WERI-Rb-1 (cell line): ENCODE data around the gene PPP3CA.

Source experiments
- DNase-seq: peaks from one replicate; pipeline ENCODE4 v3.0.0-alpha.2; 2020
- H3K27ac ChIP-seq: fragments of 250-450 bp; sonication (Bioruptor Pico); 2 replicates; pipeline ENCODE4 v1.5.1; 2020; ENCODE audit warnings: mild to moderate bottlenecking, moderate library complexity
- H3K27me3 ChIP-seq: fragments of 250-450 bp; sonication (Bioruptor Pico); 2 replicates; pipeline ENCODE4 v1.5.1; 2021; ENCODE audit warnings: mild to moderate bottlenecking, low read depth, moderate library complexity; ENCODE audit not compliant: insufficient read depth, severe bottlenecking
- H3K36me3 ChIP-seq: fragments of 250-450 bp; sonication (Bioruptor Pico); 2 replicates; pipeline ENCODE4 v1.5.1; 2020; ENCODE audit warnings: mild to moderate bottlenecking, moderate library complexity
- H3K4me3 ChIP-seq: 2 replicates; pipeline ENCODE4 v1.5.1; 2011; ENCODE audit warnings: low read depth, mild to moderate bottlenecking, control low read depth, low read length
- H3K9me3 ChIP-seq: fragments of 250-450 bp; sonication (Bioruptor Pico); 2 replicates; pipeline ENCODE4 v1.5.1; 2021; ENCODE audit warnings: mild to moderate bottlenecking, moderate library complexity; ENCODE audit not compliant: severe bottlenecking
- CTCF ChIP-seq: IDR thresholded peaks from 2 replicates; pipeline ENCODE4 v1.5.1; 2011; ENCODE audit warnings: low read depth, mild to moderate bottlenecking, control low read depth, inconsistent platforms, low read length

PPP3CA gene

DNA sequence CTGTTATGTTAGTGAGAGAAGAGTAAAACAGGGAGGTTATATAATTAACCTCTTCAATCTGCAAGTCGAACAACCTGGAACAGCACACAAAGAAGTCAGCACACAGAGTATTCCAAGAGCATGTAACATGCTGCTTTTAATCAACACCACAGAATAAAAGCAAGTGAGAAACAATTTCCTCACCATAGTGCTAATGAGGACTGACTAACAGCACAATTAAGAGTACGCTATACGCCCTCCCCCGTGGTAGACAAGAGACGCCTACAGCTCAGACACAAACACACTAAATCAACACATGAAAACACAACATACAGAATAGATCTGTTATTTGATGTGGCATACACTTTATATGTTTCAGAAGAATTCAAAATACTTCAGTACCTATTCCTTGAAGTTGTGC is 103.0 kb downstream of the PPP3CA start:
- Histone ChIP-seq H3K27ac (no peak overlapping the region), H3K9me3 (no peaks in the 10 kb centered on the region), H3K27me3 (no peaks in the 10 kb centered on the region), H3K36me3 (no peaks in the 10 kb centered on the region), H3K4me3 (no peak overlapping the region)
- no peak for TF ChIP-seq CTCF
- no peak for DNase-seq

DNA sequence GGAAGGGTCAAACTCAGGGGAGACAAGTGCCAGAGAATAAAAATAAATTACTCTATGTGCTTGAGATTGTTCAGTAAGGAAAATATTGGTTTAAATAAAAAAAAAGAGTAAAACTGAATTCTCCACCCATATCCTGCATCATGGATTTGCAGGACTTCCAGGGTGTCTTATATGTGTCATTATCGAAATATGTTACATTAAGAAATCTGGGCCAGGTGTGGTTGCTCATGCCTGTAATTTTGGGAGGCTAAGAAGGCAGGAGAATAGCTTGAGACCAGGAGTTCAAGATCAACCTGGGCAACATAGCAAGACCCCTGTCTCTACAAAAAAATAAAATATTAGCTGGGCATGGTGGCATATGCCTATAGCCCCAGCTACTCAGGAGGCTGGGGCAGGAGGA is 104.9 kb downstream of the PPP3CA start:
- Histone ChIP-seq H3K27me3 (no peaks in the 10 kb centered on the region), H3K27ac (no peak overlapping the region), H3K36me3 (no peaks in the 10 kb centered on the region), H3K9me3 (no peaks in the 10 kb centered on the region), H3K4me3 (no peak overlapping the region)
- no peak for TF ChIP-seq CTCF
- no peak for DNase-seq

GRCh38 chr4:101240099-101240498 is 107.2 kb downstream of the PPP3CA start:
- Histone ChIP-seq H3K27me3 (no peaks in the 10 kb centered on the region), H3K27ac (no peak overlapping the region), H3K4me3 (no peak overlapping the region), H3K36me3 (no peaks in the 10 kb centered on the region), H3K9me3 (no peaks in the 10 kb centered on the region)
- no peak for DNase-seq
- no peak for TF ChIP-seq CTCF

DNA sequence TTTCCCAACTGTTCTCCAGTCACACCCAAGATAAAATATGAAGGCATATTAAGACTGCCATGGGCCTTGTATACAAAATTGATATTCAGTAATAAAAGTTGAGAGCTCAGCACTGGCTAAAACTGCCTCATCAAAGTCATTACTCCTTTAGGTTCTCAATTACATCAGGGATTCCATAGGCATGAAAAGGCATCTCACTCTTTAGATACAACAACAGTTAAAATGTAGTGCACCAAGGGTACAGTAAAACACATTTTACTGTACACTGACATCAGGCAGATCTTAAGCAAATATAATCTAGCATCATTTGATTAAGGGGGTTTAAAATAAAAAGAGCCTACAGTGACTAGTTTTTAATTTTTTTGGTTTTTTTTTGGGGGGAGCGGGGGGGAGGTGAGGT is 107.7 kb downstream of the PPP3CA start:
- TF ChIP-seq CTCF: no peak
- DNase-seq: no peak
- Histone ChIP-seq H3K27ac (no peak overlapping the region), H3K9me3 (no peaks in the 10 kb centered on the region), H3K36me3 (no peaks in the 10 kb centered on the region), H3K4me3 (no peak overlapping the region), H3K27me3 (no peaks in the 10 kb centered on the region)

- no peaks in the 10 kb centered on the region for H3K36me3 ChIP-seq
- H3K27me3 ChIP-seq: no peaks in the 10 kb centered on the region
- TF ChIP-seq CTCF: no peak
- no peaks in the 10 kb centered on the region for H3K9me3 ChIP-seq
- no peak overlapping the region for H3K4me3 ChIP-seq
- no peak overlapping the region for H3K27ac ChIP-seq
- DNase-seq: no peak
Measured at GRCh38 chr4:101238706-101239105, 108.6 kb downstream of the PPP3CA start.

DNA sequence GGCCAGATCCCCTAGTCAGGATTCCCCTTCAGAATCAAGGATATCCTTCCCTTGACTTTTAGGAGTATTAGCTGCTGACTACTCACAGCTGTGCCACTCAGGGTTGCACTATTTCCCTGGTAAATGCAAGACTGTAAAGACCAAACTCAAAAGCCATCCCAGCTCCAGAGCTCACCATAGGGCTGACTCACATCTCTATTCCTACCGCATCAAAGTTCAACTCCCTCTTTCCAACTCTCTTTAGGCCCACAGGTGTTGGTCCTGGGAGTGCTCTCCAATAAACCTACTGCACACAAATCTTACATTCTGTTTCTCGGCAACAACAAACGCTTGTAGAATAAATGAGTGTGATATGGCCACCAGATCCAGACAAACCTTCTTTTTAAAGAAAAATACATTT is 109.6 kb downstream of the PPP3CA start:
- H3K4me3 ChIP-seq: no peak overlapping the region
- H3K9me3 ChIP-seq: no peaks in the 10 kb centered on the region
- DNase-seq: no peak
- H3K27me3 ChIP-seq: no peaks in the 10 kb centered on the region
- H3K27ac ChIP-seq: no peak overlapping the region
- no peaks in the 10 kb centered on the region for H3K36me3 ChIP-seq
- no peak for TF ChIP-seq CTCF
